HL-60/S4 treated with phorbol 12-myristate 13-acetate at 8.2 ng/mL for 4 days and 3 days (cell line): ENCODE data around the gene ELFN1.

Experiments used
- in situ Hi-C: fragments of 300-500 bp; cut with MboI; formaldehyde crosslinking; loops from 2 replicates; pipeline ENCODE4 v1.15.0; 2022; ENCODE audit warnings: low sequenced_read_pairs

The ELFN1 gene

DNA sequence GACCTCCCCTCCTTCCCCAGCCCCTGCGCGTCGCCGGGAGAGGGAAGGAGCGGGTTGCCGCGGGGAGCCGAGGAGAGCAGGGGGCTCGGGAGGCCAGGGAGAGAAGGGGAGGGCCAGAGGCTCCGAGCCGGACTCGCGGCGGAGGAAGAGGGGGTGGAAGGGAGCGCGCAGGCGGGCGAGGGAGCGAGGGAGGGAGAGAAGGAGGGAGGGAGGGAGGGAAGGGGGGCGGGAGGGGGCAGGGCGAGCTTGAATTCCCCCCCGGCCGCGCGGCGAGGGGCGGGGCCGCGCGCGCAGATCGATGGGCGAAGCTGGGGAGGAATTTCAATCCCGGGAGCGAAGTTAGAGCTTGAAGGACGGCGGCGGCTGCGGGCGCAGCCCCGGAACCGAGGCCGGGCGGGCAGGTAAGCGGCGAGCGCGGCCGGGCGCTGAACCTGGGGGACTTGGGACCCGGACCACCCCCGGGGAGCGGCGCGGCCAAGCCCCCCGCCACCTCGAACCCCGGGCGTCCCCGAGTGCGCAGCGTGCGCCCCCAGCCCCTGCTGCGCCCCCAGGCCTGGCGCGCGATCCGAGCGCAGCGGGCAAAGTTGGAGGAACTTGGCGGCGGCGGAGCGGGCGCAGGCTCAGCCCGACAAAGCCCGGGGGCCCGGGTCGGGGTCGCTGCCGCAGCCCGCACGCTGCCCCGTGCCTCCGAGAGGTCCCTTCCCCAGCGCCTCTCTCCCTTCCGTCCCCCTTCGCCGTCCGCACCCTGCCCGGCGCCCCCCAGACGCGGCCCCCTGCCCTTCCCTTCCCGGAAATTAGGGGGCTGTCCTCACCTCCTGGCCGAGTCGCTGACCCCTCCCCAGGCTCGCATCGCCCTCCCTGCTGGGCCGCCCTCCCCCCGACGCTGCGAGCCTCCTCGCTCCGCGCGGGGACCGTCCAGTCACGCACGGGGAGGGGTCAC lies at the start of gene ELFN1:
TSS of gene ELFN1 (plus strand) at position 324 of the 940 bp plus-strand sequence. CDS start 74,320 bp downstream, outside the sequence.
- in situ Hi-C loops: no loop called here

DNA sequence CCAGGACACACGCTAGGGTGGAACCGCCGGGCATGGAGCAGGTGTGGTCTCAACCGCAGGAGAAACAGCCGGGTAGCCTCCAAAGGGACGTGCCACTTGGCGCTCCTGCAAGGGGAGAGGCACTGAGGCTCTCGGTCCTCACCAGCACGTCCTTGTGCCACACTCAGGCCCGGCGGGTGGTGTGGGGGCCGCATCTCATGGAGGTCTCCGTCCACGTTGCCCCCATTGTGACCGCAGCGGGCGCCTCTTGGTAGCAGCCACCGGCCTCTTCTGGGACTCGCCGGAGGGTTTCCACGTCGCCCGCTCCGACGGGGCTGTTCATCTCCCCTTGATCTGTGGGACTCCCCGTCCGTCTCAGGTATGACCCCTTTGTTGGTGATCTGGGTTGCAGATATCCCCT lies 49.2 kb upstream of the ELFN1 start:
- in situ Hi-C loops: no loop called here

DNA sequence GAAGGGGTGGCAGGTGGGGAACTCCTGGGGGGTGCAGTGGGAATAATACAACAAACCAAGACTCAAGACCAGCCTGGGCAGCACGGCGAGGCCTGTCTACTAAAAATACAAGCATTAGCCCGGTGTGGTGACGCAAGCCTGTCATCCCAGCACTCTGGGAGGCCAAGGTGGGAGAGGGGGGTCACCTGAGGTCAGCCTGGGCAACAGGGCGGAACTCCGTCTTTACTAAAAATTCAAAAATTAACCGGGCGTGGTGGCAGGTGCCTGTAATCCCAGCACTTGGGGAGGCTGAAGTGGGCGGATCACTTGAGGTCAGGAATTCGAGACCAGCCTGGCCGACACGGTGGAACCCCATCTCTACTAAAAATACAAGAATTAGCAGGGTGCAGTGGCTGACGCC lies 48.4 kb upstream of the ELFN1 start:
- in situ Hi-C loops: no loop called here

DNA sequence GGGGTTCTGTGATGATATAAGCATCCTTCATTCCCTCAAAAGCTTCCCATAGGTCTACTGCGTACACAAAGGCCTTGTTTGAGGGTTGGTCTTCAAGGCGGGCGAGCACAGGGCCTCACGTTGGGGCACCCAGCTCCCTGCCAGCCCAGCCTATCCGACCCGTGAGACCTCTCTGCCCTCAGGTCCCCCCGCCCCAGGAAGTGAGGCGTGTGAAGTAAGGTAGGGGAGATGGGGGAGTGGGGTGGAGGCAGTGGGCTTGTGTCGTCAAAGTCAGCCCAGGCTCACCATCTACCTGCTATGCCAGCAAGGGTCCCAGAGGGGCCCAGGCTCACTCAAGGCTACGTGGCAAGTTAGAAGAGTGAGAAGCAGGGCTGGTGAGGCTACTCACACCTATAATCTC lies 47.6 kb upstream of the ELFN1 start:
- in situ Hi-C loops: no loop called here

DNA sequence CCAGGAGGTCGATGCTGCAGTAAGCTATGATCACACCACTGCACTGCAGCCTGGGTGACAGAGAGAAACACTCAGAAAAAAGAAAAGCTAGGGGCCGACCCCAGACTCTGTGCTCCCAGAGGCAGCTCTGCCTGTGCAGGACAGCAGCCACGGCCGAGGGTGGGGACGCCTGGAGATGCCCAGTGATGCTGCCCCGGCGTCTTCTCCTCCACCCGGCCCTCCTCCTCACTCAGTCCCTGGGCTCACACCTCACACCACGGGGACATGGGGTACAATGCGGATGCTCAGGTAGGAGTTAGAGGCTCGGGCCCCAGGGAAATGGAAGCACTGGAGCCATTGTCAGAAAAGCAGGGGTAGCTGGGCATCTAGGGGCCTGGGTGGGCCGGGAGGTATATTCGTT lies 46.3 kb upstream of the ELFN1 start:
- in situ Hi-C loops: no loop called here

DNA sequence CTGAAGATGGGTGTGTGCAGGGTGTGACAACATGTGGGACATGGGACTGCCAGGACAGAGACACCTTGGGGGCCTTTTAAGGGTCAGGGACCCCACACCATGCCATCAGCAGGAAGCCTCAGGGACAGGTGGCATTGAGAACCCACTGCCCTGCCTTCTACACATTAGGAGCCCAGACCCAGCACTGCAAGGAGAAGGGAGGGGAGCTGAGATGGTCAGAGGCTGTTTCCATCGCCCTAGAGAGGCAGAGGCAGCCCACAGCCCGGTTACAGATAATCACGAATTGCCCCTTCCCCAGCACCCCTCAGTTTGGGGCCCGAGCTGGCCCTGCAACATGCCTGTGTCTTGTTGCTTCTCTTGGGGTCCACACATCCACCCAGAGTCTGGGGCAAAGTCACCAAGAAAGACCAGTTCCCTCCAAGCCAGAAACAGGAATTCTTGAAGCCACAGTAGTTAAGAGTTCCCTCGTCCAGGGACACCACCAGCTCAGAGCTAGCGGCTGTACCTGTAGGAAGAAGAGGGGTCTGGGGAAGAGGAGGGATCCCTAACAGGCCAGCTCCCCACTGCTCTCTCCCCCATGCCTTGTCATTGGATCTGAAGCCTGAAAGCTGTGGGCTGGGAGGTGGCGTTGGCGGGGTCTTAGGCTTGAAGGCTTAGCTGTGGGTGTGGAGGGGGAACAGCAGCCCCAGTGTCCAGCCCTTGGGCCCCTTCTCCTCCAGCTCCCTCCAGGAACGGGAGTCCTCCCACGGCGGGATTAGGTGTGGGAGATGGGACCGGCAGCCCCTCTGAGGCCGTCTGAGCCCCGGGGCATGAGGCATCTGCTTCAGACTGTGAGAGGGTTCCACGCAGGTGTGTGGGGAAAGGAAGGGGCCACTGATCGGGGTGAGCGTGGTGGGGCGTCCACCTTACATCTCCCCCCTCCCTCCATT lies 44.8 kb upstream of the ELFN1 start:
- in situ Hi-C loops: no loop called here

DNA sequence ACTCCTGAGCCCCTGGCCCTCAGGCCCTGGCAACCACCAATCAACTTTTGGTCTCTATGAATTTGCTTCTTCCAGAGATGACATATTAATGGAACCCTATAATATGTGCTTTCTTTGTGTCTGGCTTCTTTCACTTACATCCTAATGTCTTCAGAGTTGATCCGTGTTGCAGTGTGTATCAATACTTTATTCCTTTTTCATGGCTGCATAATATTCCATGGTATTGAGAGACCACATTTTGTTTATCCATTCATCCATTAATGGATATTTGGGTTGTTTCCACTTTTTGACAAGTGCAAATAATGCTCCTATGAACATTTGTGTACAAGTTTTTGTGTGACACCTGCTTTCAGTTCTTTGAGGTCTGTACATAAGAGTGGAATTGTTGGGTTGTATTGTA lies 43.3 kb upstream of the ELFN1 start:
- in situ Hi-C loops: no loop called here

DNA sequence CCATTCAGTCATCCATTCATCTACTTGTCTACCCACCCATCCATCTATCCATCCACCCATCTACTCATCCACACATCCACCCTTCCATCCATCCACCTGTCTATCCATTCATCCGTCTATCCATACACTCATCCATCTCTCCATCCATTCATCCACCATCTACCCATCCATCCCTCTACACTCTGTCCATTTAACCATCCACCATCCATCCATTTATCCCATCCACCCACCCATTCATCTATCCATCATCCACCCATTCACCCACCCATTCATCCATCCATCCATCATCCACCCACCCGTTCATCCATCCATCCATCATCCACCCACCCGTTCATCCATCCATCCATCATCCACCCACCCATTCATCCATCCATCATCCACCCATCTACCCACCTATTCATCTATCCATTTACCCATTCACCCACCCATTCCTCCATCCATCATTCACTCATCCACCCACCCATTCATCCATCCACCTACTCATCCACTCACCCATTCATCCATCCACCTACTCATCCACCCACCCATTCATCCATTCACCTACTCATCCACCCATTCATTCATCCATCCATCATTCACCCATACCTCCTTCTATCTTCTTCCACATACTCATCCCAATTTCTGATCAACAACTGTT lies 39.3 kb upstream of the ELFN1 start:
- in situ Hi-C loops: no loop called here

DNA sequence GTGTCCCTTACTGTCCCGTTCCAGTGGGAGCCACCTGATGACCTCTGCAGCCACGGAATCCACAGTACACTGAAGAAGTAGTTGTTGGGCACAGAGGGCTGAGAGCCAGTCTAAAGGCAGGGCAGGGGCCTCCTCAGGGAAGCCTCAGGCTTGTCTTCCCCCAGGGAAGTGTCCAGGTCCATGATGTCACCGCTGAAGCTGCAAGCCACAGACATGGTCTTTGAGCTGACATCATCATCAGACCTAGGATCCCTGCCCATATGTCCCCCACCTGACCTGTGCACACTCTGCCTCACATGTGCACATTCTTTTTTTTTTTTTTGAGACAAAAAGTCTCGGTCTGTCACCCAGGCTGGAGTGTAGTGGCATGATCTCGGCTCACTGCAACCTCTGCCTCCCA lies 38.4 kb upstream of the ELFN1 start:
- in situ Hi-C loops: no loop called here

DNA sequence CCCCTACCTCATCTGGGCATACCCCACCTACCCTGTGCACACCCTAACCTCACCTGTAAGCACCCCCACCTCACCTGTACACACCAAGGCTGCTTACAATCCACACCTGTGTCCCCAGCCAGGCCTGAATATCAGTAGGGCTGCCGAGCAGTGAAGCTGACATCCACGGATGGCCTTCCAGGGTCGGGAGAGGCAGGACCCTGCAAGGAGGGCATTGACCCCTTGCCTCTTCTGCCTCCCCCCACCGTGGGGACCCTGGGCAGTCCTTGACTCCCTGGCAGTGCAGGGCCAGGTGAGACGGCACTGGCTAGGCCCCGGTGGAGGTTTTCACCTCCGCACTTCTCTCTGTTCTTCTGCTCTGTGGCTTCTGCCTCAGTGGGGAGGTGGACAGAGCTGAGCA lies 37.6 kb upstream of the ELFN1 start:
- in situ Hi-C loops: no loop called here

DNA sequence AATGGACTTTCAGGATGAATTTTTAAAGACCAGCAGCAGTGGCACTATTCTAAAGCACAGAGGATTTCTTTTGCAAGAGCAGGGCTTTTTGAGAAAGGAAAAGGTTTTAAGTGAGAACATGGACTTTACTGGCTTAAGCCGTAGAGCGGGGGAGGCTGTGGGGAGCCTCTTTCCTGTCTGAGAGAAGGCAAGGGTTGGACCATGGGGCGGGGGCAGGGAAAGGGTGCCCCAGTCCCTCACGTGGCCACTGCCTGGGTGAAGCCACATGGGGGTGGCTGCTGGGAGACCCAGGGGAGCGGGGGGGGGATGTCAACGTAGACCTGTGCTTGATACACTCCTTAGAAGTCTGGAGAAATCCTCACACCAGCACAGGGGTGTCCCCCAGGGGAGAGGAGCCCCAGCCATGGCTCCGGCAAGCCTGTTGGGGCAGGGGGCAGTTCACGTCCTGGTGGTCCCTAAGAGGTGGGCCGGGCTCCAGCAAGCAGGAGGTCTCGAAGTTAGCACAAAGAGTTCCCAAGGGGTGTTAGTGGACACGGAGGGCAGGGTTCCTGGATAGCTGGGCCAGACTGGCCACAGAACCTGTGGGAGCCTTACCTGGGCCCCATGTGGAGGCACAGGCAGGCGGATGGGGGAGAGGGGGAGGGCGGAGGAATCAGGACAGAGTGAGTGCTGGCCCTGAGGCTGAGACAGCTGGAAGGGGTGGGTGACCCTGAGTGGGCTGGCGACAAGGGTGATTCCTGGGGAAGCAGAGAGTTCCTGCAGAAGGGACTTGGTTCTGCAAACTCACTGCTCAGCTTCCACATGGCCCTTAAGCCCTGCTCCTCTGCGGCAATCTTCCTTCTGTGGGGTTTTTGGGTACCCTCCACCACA lies 36.9 kb upstream of the ELFN1 start:
- in situ Hi-C loops: no loop called here

DNA sequence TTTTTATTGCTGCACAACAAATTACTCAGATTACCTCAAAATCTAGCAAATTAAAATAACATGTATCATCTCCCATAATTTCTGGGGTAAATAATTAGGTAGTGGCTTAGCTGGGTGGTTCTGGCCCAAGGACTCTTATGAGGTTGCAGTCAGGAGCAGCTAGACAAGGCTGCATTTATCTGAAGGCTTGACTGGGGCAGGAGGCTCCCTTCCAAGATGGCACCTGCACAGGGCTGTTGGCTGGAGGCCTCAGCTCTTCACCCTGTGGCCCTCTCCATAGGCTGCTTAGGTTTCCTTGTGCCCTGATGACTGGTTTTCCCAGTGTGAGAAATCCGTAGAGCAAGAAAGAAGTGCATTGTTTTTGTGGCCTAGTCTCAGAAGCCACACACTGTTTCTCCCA lies 34.7 kb upstream of the ELFN1 start:
- in situ Hi-C loops: no loop called here

DNA sequence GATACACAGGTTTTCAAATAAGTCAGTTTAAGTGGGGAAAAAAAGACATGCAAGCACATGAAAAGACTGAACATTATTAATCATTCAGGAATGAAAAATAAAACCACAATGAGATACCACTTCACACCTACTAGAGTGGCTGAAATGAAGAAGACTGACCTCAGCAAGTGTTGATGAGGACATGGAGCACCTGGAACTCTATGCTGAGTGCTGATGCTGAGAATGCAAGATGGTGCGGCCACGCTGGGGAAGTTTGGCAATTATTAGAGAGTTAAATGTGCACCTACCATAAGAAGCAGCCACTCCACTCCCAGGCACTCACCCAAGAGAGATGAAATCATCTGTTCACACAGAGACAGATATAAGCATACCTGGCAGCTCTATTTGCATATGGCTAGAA lies 32.9 kb upstream of the ELFN1 start:
- in situ Hi-C loops: no loop called here

DNA sequence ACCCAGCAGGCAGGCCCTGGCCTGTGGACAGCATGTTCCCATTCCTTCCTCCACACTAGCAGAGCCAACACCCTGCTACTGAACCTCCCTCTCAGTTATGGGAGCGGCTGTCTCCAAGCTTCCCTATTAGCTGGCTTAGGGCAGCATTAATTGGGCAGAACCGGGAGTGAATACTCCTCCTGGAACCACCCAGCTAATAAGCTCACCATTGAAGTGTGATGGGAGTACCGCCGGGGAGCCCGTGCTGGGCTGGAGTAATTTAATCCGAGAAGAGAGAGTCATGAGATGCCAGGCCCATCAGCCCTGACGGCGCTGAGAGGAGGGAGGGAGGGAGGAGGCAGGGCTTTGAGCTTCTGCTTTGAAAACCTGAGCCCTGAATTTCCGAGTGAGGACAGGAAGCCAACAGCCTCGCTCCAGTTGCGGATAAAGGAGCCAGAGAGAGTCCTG lies 31.8 kb upstream of the ELFN1 start:
- in situ Hi-C loops: no loop called here

DNA sequence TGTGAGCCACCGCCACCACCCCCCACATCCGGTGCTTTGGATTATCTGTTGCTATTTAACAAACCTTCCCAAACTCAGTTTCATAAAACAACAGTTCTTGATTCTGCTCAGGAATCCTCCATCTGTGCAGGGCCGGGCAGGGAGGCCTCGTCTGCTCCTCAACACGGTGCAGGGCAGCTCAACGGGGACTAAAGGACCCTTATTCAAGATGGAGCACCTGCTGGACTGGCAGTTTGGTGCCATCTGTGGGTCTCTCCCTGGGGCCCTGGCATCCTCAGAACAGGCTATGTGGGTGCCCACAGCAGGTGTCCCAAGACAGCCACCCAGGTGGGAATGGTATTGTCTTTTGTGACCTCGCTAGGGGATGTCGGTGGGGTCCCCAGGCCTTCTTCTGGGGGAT lies 31.0 kb upstream of the ELFN1 start:
- in situ Hi-C loops: no loop called here

DNA sequence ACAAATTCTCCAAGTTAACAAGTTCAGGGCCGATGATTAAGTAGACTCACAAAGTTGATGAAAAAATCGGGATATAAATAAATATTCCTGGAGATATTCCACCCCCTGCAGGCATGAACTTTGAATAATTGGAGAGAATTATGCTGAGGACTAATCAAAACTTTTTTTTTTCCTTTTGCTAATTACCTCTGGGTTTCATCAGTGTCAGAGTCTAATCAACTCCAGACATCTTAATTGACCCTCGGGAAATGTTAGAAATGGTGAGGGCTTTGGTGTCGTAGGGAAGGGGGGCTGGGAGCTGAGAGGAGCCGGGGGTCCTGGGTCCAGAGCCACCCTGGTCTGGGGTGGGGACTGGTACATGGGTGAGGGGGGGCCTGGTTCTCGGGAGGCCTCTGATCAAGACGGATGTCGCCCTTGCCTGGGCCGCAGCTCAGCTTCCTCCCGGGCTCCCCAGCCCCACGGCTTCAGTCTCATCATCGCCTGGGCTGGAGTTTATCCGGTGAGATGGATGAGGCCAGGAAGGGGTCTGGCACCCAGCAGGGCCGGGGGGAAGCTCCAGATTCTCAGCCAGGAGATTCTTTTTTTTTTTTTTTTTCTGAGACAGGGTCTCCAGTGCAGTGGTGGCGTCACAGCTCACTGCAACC lies 30.4 kb upstream of the ELFN1 start:
- in situ Hi-C loops: no loop called here

DNA sequence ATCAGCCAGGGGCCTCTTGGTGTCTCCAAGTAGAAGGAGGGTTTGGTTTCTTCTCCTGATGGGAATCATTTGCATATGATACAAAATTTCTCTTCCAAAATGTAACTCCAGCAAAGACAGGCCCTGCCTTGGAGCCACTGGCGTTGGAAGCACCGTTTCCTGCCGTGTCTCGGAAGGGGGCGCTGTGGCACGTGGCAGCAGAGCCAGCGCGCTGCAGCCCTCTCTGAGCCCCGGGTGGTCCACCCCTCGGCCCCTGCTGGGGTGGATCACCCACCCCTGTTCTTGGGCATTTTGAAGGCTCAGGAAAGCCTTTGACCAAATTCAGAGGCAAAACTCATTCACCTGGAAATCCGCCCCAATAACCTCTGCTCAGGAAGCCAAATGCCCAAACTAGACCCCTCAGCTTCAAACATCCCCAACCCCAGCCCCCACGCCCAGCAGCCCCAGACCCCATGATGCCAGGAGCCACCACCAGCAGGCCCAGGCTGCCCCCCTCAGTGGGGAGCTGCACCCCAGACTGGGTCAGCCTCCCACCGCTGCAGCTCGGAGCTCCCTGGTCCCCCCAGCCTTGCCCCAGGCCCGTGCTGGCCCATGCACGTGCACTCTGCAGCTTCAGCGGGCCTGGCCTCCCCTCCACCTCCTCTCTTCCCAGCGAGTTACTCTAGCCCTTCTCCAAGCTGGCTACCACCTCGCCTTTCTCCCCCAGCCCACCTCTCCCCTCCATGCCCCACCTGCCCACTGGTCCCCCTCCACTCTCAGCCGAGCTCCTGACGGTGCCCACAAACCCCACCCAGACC lies 29.5 kb upstream of the ELFN1 start:
- in situ Hi-C loops: no loop called here

DNA sequence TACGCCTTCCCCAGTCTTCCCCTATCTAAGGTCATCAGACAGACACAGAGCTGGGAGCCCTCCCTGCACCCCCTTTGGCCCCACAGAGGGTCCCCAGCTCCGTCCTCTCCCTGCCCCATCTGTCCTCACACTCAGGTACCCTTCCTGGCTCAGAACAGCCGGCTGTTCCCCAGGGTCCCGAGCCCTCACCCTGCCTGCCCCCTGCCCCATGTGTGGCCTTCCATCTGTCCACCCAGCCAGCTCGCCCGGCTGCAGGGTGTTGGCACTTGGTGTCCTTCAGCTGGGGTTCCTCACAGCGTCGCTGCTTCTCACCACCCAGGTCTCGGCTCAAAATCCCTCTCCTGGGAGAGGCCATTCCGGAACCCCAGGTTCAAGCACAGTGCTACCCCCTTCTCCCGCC lies 28.9 kb upstream of the ELFN1 start:
- in situ Hi-C loops: no loop called here

DNA sequence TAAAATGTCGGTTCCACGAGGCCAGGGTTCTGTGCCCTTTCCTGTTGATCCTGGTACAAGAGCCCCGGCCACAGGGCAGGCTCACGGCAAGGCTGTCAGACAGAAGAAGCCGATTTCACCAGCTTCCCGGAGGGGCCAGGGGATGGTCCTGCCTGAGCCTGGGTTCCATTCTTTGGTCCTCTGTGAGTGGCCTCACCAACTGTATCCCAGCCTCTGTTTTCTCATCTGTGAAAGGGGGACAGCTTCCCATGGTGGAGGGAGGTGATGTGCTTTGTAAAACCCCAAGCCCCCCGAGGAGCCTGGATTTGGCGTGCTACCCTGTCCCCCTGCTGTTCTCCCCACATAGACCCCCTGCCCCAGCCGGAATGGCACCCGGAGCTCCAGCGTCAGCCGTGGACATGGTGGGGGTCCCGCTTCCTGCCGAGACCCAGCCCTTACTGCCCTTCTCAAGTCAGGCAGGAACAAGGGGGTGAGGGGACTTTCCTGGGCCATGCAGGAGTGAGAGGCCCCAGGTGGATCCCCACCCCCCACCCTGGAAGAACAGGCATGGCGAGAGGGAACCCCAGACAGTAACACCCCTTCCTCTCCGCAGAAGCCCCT lies 28.3 kb upstream of the ELFN1 start:
- in situ Hi-C loops: no loop called here
